ENCODE measurements around the gene TRPM3. TPM values are rescaled to one million over a fixed set of nuclear protein-coding genes. Genes with fewer than 3 reads are reported as not detected.

TRPM3 gene
- total and polyA plus RNA-seq, 4 experiments from 2014 or later: not detected

DNA sequence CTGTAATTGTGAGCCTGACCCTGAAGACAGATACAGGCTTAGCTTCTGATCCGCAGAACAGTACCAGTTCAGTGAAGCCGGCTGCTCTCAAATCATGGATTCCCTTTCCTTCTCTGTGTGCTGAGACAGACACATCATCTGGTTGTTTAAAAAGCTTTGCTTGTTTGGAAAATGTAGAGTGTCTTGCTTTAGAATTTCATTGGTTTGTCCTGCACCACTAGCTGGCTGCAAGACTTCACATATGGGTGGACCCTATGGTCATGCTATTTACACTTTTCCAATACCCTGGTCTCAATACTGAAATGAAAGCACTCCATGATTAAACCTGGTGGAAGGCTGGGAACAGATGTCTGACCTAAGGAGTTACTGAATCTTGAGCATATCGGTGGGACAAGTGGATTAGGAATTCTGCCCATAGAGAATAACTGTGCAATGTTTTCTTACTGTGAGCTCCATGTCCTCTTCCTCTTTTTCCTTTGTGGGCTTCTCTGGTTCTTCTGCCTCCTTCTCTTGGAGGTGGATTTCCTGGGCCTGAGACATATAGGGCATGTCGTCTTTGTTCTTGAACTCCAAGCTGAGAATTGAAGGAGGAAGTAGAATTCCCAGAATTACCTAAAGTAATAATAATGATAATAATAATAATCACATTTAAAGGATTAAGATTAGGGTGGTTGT is 505.8 kb downstream of the TRPM3 start:
- Histone ChIP-seq H3K27ac (ENCODE audit: low read depth, low read length) (no peak overlapping the region), H3K9me3 (ENCODE audit: control insufficient read depth in 1 of 2, low read length in 2 of 2) (no peaks in the 10 kb centered on the region), H3K4me3 (ENCODE audit: low read length in 2 of 2) (no peak overlapping the region), H3K27me3 (ENCODE audit: insufficient read depth, low read length) (no peaks in the 10 kb centered on the region), H3K36me3 (ENCODE audit: insufficient read depth, low read length) (no peaks in the 10 kb centered on the region), H3K4me1 (ENCODE audit: insufficient read depth, low read length) (no peaks in the 10 kb centered on the region)
- H3K27me3 Mint-ChIP-seq: peaks cover 1 to 2% of the 10 kb centered on the region in 2 donors
- CTCF ChIA-PET (ENCODE audit: partially characterized antibody): interaction anchor here (1.3 to 1.9 kb wide), 4 partner anchors 10 to 33 kb away, joined by 3 to 13 read pairs (median 3); no protein-coding TSS in a partner anchor
- POLR2A ChIA-PET (ENCODE audit: partially characterized antibody): no interaction called here
- no peaks in the 10 kb centered on the region for H3K9me3 Mint-ChIP-seq
- DNase-seq: no peak
- no peak overlapping the region for H3K4me3 Mint-ChIP-seq
- H3K27ac Mint-ChIP-seq: no peak overlapping the region
- H3K4me1 Mint-ChIP-seq: no peaks in the 10 kb centered on the region
- no peaks in the 10 kb centered on the region for H3K36me3 Mint-ChIP-seq
- intact Hi-C loops (cut with micrococcal nuclease): no loop called here

DNA sequence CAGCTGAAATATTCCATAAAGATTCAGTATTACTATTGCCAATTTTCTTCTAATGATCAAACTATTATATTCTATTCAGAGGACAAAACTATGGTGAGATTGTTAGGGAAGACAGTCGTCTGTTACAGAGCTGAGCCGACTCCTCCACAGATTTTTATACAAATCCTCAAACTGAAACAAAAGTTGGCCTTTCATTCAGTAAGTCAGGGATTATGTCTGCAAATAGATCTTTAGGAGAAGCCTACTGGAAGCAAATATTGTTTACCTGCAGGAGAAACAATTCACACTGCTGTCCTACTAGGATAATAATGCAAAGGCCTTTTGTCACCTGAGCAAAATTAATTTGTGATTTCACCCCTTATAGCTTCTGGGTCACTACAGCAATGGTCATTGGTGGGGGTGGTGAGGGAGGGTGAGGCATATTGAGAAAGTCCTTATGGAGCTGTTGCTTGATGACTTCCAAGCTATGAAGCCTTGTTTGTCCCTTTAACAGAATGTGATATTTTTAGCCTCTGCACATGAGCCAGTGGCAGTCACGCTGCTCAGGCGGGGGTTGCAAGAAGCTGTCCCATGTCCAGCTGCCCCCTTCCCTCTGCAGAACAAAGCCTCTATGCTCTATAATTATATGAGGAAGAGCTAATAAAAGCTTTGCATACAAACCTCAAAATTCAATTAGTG is 506.5 kb downstream of the TRPM3 start:
- Histone ChIP-seq H3K27me3 (ENCODE audit: insufficient read depth, low read length) (no peaks in the 10 kb centered on the region), H3K9me3 (ENCODE audit: control insufficient read depth in 1 of 2, low read length in 2 of 2) (no peaks in the 10 kb centered on the region), H3K4me1 (ENCODE audit: insufficient read depth, low read length) (no peaks in the 10 kb centered on the region), H3K4me3 (ENCODE audit: low read length in 2 of 2) (no peak overlapping the region), H3K36me3 (ENCODE audit: insufficient read depth, low read length) (no peaks in the 10 kb centered on the region), H3K27ac (ENCODE audit: low read depth, low read length) (no peak overlapping the region)
- intact Hi-C loops (cut with micrococcal nuclease): no loop called here
- no peak for DNase-seq
- no peak overlapping the region for H3K4me3 Mint-ChIP-seq
- H3K4me1 Mint-ChIP-seq: no peaks in the 10 kb centered on the region
- POLR2A ChIA-PET (ENCODE audit: partially characterized antibody): no interaction called here
- no peaks in the 10 kb centered on the region for H3K36me3 Mint-ChIP-seq
- H3K27ac Mint-ChIP-seq: no peak overlapping the region
- no peaks in the 10 kb centered on the region for H3K9me3 Mint-ChIP-seq
- CTCF ChIA-PET (ENCODE audit: partially characterized antibody): interaction anchor here (0.7 to 1.9 kb wide), 5 partner anchors 9 to 32 kb away, joined by 3 to 13 read pairs (median 3); no protein-coding TSS in a partner anchor
- peaks cover 1 to 2% of the 10 kb centered on the region in 2 donors for H3K27me3 Mint-ChIP-seq

DNA sequence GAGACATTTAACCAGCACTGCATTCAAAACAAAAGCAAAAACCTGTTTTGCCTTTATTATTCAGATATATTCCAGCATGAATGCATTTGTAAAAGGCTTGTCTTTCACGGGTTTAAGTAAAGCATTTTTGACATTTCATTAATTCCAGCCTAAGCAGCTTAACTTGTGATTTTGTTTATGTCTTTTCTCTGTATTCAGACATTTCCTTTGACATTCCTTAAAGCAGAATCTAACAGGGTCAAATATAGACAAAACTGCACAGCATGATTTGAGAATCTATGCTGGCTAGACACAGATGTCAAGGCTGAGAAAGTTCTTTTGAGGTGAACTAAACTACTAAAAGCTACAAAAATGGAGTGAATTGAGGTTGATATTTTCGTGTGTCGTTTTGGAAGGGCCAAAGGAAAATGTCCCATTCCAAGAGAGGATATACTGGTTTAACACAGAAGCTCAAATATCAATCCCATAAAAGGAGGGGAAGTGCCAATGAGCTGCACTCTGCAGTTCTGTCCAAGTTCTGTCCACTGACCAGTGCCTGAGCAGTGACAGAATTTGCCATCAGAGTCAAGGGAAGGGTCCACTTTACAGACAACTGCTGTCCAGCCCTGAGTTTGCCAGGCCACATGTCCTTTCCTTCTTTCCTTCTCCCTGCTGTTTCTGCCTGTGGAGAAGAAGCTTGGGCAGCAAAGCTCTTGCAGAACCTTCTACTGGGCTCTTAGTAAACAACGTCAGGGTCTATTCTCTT is 508.2 kb downstream of the TRPM3 start:
- Mint-ChIP-seq H3K36me3 (no peaks in the 10 kb centered on the region), H3K27me3 (peaks cover 1 to 2% of the 10 kb centered on the region in 2 donors), H3K4me3 (no peak overlapping the region), H3K9me3 (no peaks in the 10 kb centered on the region), H3K4me1 (no peaks in the 10 kb centered on the region), H3K27ac (no peak overlapping the region)
- Histone ChIP-seq H3K36me3 (ENCODE audit: insufficient read depth, low read length) (no peaks in the 10 kb centered on the region), H3K9me3 (ENCODE audit: control insufficient read depth in 1 of 2, low read length in 2 of 2) (no peaks in the 10 kb centered on the region), H3K4me1 (ENCODE audit: insufficient read depth, low read length) (no peaks in the 10 kb centered on the region), H3K4me3 (ENCODE audit: low read length in 2 of 2) (no peak overlapping the region), H3K27me3 (ENCODE audit: insufficient read depth, low read length) (no peaks in the 10 kb centered on the region), H3K27ac (ENCODE audit: low read depth, low read length) (no peak overlapping the region)
- POLR2A ChIA-PET (ENCODE audit: partially characterized antibody): no interaction called here
- no peak for DNase-seq
- CTCF ChIA-PET (ENCODE audit: partially characterized antibody): interaction anchor here (0.7 to 1.5 kb wide), 2 partner anchors 11 kb away, joined by 3 to 6 read pairs; no protein-coding TSS in a partner anchor
- intact Hi-C loops (cut with micrococcal nuclease): no loop called here

DNA sequence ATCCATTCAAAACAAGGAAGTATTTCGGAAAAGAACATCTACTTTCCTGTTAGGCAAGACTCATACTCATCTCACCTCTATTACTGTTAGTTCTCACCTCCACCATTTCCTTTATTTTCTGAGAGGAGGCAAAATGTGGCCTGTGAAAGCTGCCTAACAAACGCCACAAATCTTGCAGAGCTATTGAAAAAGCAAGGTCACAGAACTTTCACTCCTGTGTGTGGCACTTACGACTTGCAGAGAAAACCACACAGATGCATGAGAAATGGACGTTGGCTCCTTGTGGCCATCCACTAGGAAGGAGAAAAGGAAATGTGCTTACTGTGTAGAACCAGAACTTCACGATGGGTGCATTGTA is 511.2 kb downstream of the TRPM3 start:
- no peaks in the 10 kb centered on the region for H3K27me3 ChIP-seq (ENCODE audit: insufficient read depth, low read length)
- no peaks in the 10 kb centered on the region for H3K4me1 ChIP-seq (ENCODE audit: insufficient read depth, low read length)
- Mint-ChIP-seq H3K27ac (no peak overlapping the region), H3K36me3 (no peaks in the 10 kb centered on the region), H3K4me3 (no peak overlapping the region), H3K9me3 (no peaks in the 10 kb centered on the region), H3K27me3 (peaks cover 0 to 2% of the 10 kb centered on the region in 2 donors), H3K4me1 (no peaks in the 10 kb centered on the region)
- intact Hi-C loops (cut with micrococcal nuclease): no loop called here
- CTCF ChIA-PET (ENCODE audit: partially characterized antibody): no interaction called here
- no peaks in the 10 kb centered on the region for H3K9me3 ChIP-seq (ENCODE audit: control insufficient read depth in 1 of 2, low read length in 2 of 2)
- POLR2A ChIA-PET (ENCODE audit: partially characterized antibody): no interaction called here
- H3K27ac ChIP-seq (ENCODE audit: low read depth, low read length): no peak overlapping the region
- no peak for DNase-seq
- no peak overlapping the region for H3K4me3 ChIP-seq (ENCODE audit: low read length in 2 of 2)
- no peaks in the 10 kb centered on the region for H3K36me3 ChIP-seq (ENCODE audit: insufficient read depth, low read length)

DNA sequence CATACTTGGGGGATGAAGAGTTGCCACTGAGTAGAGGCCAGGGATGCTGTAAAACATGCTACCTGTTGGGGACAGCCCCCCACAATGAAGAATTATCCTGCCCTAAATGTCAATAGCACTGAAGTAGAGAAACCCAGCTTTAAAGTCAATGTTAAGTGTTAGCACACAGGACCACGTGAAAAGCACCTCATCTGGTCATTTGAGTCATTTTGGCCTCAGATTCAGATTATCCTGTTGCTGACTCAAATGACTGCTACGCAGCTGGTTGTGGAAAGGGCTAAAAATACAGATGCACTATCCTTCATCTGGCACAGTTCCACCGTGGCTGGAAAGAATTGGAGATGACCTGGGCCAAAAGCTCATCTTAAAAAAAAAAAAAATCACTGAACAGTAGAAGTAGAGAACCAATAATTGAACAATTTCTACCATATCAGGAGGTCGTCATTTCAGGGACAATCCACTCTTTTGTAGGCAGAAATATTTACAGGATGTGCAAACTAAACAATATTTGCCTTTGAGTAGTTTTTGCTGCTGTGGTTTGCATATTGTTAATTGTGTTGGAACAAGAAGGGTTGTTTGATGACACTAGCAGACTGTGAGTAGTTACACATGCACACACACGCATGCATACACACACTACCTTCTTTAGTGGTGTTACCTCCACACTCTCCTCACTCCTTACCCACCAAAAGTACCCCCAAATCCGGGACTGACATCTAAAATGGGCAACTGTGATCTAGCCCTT is 511.7 kb downstream of the TRPM3 start:
- no peak for DNase-seq
- Mint-ChIP-seq H3K4me3 (no peak overlapping the region), H3K9me3 (no peaks in the 10 kb centered on the region), H3K36me3 (no peaks in the 10 kb centered on the region), H3K4me1 (no peaks in the 10 kb centered on the region), H3K27ac (no peak overlapping the region), H3K27me3 (peaks cover 0 to 2% of the 10 kb centered on the region in 2 donors)
- POLR2A ChIA-PET (ENCODE audit: partially characterized antibody): no interaction called here
- no peaks in the 10 kb centered on the region for H3K36me3 ChIP-seq (ENCODE audit: insufficient read depth, low read length)
- CTCF ChIA-PET (ENCODE audit: partially characterized antibody): interaction anchor here (1.0 kb wide), 1 partner anchor 16 kb away, joined by 3 read pairs; no protein-coding TSS in a partner anchor
- no peaks in the 10 kb centered on the region for H3K4me1 ChIP-seq (ENCODE audit: insufficient read depth, low read length)
- no peak overlapping the region for H3K4me3 ChIP-seq (ENCODE audit: low read length in 2 of 2)
- H3K27me3 ChIP-seq (ENCODE audit: insufficient read depth, low read length): no peaks in the 10 kb centered on the region
- no peaks in the 10 kb centered on the region for H3K9me3 ChIP-seq (ENCODE audit: control insufficient read depth in 1 of 2, low read length in 2 of 2)
- no peak overlapping the region for H3K27ac ChIP-seq (ENCODE audit: low read depth, low read length)
- intact Hi-C loops (cut with micrococcal nuclease): loop anchor here (10.0 kb wide), 1 partner anchor 345 kb away; no protein-coding TSS in a partner anchor

DNA sequence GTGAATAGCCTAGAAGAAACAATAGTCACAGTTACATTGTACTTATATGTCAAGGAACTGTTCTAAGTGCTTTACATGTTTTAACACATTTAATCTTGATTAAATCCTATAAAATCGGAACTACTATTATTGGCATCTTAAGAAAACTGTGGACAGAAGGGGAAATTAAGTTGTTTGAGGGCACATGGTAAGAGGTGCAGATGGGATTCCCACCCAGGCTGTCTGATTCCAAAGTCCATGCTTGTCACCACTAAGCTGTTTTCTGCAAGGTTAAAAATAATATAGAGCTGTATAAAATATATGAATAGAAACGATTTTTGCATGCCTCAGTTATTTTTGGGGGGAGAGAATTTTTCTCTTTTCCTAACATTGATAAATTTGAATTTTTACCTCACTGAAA is 512.4 kb downstream of the TRPM3 start:
- Histone ChIP-seq H3K36me3 (ENCODE audit: insufficient read depth, low read length) (no peaks in the 10 kb centered on the region), H3K27me3 (ENCODE audit: insufficient read depth, low read length) (no peaks in the 10 kb centered on the region), H3K27ac (ENCODE audit: low read depth, low read length) (no peak overlapping the region), H3K4me1 (ENCODE audit: insufficient read depth, low read length) (no peaks in the 10 kb centered on the region), H3K4me3 (ENCODE audit: low read length in 2 of 2) (no peak overlapping the region), H3K9me3 (ENCODE audit: control insufficient read depth in 1 of 2, low read length in 2 of 2) (no peaks in the 10 kb centered on the region)
- Mint-ChIP-seq H3K9me3 (no peaks in the 10 kb centered on the region), H3K27ac (no peak overlapping the region), H3K4me1 (no peaks in the 10 kb centered on the region), H3K36me3 (no peaks in the 10 kb centered on the region), H3K27me3 (peaks cover 0 to 2% of the 10 kb centered on the region in 2 donors), H3K4me3 (no peak overlapping the region)
- no peak for DNase-seq
- CTCF ChIA-PET (ENCODE audit: partially characterized antibody): interaction anchor here (1.0 kb wide), 1 partner anchor 16 kb away, joined by 3 read pairs; no protein-coding TSS in a partner anchor
- intact Hi-C loops (cut with micrococcal nuclease): loop anchor here (10.0 kb wide), 1 partner anchor 344 kb away; no protein-coding TSS in a partner anchor
- POLR2A ChIA-PET (ENCODE audit: partially characterized antibody): no interaction called here

DNA sequence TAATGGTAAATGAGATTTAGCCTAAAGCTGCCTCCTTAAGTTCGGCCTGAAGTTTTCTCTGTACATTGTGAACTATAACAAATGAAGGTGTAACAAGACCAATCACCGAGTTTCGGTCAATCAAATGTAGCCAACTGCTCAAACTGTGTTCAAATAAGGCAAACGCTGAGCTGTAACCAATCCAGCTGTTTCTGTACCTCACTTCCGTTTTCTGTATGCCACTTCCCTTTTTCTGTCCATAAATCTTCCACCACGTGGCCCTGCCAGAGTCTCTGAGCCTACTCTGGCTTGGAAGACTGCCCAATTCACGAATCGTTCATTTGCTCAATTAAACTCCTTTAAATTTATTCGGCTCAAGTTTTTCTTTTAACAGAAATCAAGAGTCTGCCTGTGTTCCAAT is 513.5 kb downstream of the TRPM3 start:
- no peaks in the 10 kb centered on the region for H3K4me1 Mint-ChIP-seq
- H3K9me3 ChIP-seq (ENCODE audit: control insufficient read depth in 1 of 2, low read length in 2 of 2): no peaks in the 10 kb centered on the region
- H3K36me3 ChIP-seq (ENCODE audit: insufficient read depth, low read length): no peaks in the 10 kb centered on the region
- DNase-seq: no peak
- no peak overlapping the region for H3K27ac Mint-ChIP-seq
- H3K27ac ChIP-seq (ENCODE audit: low read depth, low read length): no peak overlapping the region
- CTCF ChIA-PET (ENCODE audit: partially characterized antibody): no interaction called here
- no peaks in the 10 kb centered on the region for H3K4me1 ChIP-seq (ENCODE audit: insufficient read depth, low read length)
- POLR2A ChIA-PET (ENCODE audit: partially characterized antibody): no interaction called here
- H3K9me3 Mint-ChIP-seq: no peaks in the 10 kb centered on the region
- H3K4me3 ChIP-seq (ENCODE audit: low read length in 2 of 2): no peak overlapping the region
- H3K27me3 Mint-ChIP-seq: no peaks in the 10 kb centered on the region
- H3K36me3 Mint-ChIP-seq: no peaks in the 10 kb centered on the region
- intact Hi-C loops (cut with micrococcal nuclease): loop anchor here (10.0 kb wide), 1 partner anchor 343 kb away; no protein-coding TSS in a partner anchor
- no peak overlapping the region for H3K4me3 Mint-ChIP-seq
- H3K27me3 ChIP-seq (ENCODE audit: insufficient read depth, low read length): no peaks in the 10 kb centered on the region
